Measurements from ENCODE around the gene GRM2.

The GRM2 gene

GRCh38 chr3:51706788-51707731 lies at the start of gene GRM2:
GRM2 (plus strand) TSS chr3:51707068; CDS start chr3:51708984, 1,916 bp downstream.
- DNase-seq (ENCODE audit: low read depth): no peak

- no peak for DNase-seq (ENCODE audit: low read depth)
Observed at GRCh38 chr3:51657234-51657633, 49.6 kb upstream of the GRM2 start.

GRCh38 chr3:51659942-51660341 lies 46.9 kb upstream of the GRM2 start:
- DNase-seq (ENCODE audit: low read depth): no peak

- no peak for DNase-seq (ENCODE audit: low read depth)
Observed at GRCh38 chr3:51662456-51662855, 44.4 kb upstream of the GRM2 start.

- no peak for DNase-seq (ENCODE audit: low read depth)
Observed at GRCh38 chr3:51668756-51669155, 38.1 kb upstream of the GRM2 start.

GRCh38 chr3:51669241-51670052 lies 37.4 kb upstream of the GRM2 start:
- DNase-seq (ENCODE audit: low read depth): peak; percentile 37

GRCh38 chr3:51670053-51670822 lies 36.6 kb upstream of the GRM2 start:
- DNase-seq (ENCODE audit: low read depth): no peak

GRCh38 chr3:51670823-51671733 lies 35.8 kb upstream of the GRM2 start, which contains the start of gene TEX264:
TEX264 (plus strand) TSS chr3:51671252; CDS start chr3:51674305, 3,053 bp downstream.
- DNase-seq (ENCODE audit: low read depth): no peak

- no peak for DNase-seq (ENCODE audit: low read depth)
Observed at GRCh38 chr3:51671734-51672475, 35.0 kb upstream of the GRM2 start.

GRCh38 chr3:51673181-51673801 lies 33.6 kb upstream of the GRM2 start:
- no peak for DNase-seq (ENCODE audit: low read depth)

GRCh38 chr3:51673802-51674654 lies 32.8 kb upstream of the GRM2 start:
- no peak for DNase-seq (ENCODE audit: low read depth)

- DNase-seq (ENCODE audit: low read depth): no peak
Observed at GRCh38 chr3:51675201-51675611, 31.7 kb upstream of the GRM2 start.

GRCh38 chr3:51676102-51676640 lies 30.7 kb upstream of the GRM2 start:
- no peak for DNase-seq (ENCODE audit: low read depth)

GRCh38 chr3:51677358-51677757 lies 29.5 kb upstream of the GRM2 start:
- no peak for DNase-seq (ENCODE audit: low read depth)

- no peak for DNase-seq (ENCODE audit: low read depth)
Observed at GRCh38 chr3:51678186-51678585, 28.7 kb upstream of the GRM2 start.

- no peak for DNase-seq (ENCODE audit: low read depth)
Observed at GRCh38 chr3:51678641-51679040, 28.2 kb upstream of the GRM2 start.

- no peak for DNase-seq (ENCODE audit: low read depth)
Observed at GRCh38 chr3:51679318-51679717, 27.6 kb upstream of the GRM2 start.

GRCh38 chr3:51679777-51680176 lies 27.1 kb upstream of the GRM2 start:
- DNase-seq (ENCODE audit: low read depth): no peak

- DNase-seq (ENCODE audit: low read depth): no peak
Observed at GRCh38 chr3:51680196-51680595, 26.7 kb upstream of the GRM2 start.
